H1 (cell line): Measurements from ENCODE around the gene TRIM46. TPM values are rescaled to one million over a fixed set of nuclear protein-coding genes. Genes with fewer than 3 reads are reported as not detected.
A peak's percentile ranks its signal among the peaks of the same experiment; 100 is the strongest.

Experiments used
- CTCF ChIA-PET: fragments of 300-600 bp; sonication (Branson Sonifier 250); formaldehyde crosslinking; loops from one replicate; lab custom pipeline; 2021; ENCODE audit not compliant: partially characterized antibody; lab: Charles Lee
- POLR2A ChIA-PET: fragments of 300-600 bp; sonication (Branson Sonifier 250); formaldehyde crosslinking; loops from one replicate; lab custom pipeline; 2021; ENCODE audit warnings: inconsistent platforms; ENCODE audit not compliant: partially characterized antibody; lab: Charles Lee
- DNase-seq, 2 experiments: peaks; one replicate each; pipeline versions ENCODE4 v3.0.0 to v3.0.0-alpha.2; 2010 to 2022; ENCODE audit warnings: low spot score in 2 of 2, low read depth in 1 of 2, mixed read lengths in 1 of 2
- FAIRE-seq: peaks from 2 replicates; lab custom pipeline; 2011; peaks lifted over from hg19 to GRCh38; lab: Jason Lieb, UNC
- H2AFZ ChIP-seq: 2 replicates; pipeline ENCODE4 v1.8.1; 2012; ENCODE audit warnings: low read length, inconsistent platforms
- H2AK5ac ChIP-seq: 2 replicates; pipeline ENCODE4 v1.6.1; 2013; ENCODE audit warnings: low read depth, low read length
- H2BK120ac ChIP-seq: replicated peaks from 2 replicates; pipeline ENCODE3; 2013; ENCODE audit warnings: low read depth, low read length, inconsistent platforms
- H2BK12ac ChIP-seq: 2 replicates; pipeline ENCODE4 v1.6.1; 2013; ENCODE audit warnings: low read depth, low read length
- H2BK15ac ChIP-seq: 2 replicates; pipeline ENCODE4 v1.6.1; 2013; ENCODE audit warnings: low read length
- H2BK20ac ChIP-seq: 2 replicates; pipeline ENCODE4 v1.6.1; 2013; ENCODE audit warnings: low read length
- H2BK5ac ChIP-seq: 2 replicates; pipeline ENCODE4 v1.6.1; 2013; ENCODE audit warnings: low read depth, low read length
- H3K14ac ChIP-seq: 2 replicates; pipeline ENCODE4 v1.6.1; 2013; ENCODE audit warnings: inconsistent platforms; ENCODE audit not compliant: insufficient read length
- H3K18ac ChIP-seq: 2 replicates; pipeline ENCODE4 v1.6.1; 2013; ENCODE audit warnings: low read length; ENCODE audit errors: extremely low read depth
- H3K23ac ChIP-seq: 2 replicates; pipeline ENCODE4 v1.6.1; 2013; ENCODE audit warnings: inconsistent platforms; ENCODE audit not compliant: insufficient read length
- H3K23me2 ChIP-seq: 2 replicates; pipeline ENCODE4 v1.6.1; 2013; ENCODE audit warnings: low read depth, low read length
- H3K27ac ChIP-seq: 2 replicates; pipeline ENCODE4 v1.6.1; 2011; ENCODE audit warnings: low read depth, low read length, inconsistent platforms
- H3K27me3 ChIP-seq, 4 experiments: replicated peaks in 1 of 4; 1 replicate in 1 of 4; 2 replicates in 3 of 4; pipeline versions ENCODE4 v1.6.1 to v1.8.1; 2011 to 2013; ENCODE audit warnings: low read length in 3 of 4, mild to moderate bottlenecking in 3 of 4, inconsistent platforms in 2 of 4, mixed read lengths in 2 of 4, moderate library complexity in 1 of 4; ENCODE audit not compliant: control insufficient read depth in 3 of 4, insufficient read depth in 3 of 4; ENCODE audit errors: extremely low read depth in 1 of 4
- H3K36me3 ChIP-seq, 4 experiments: 2 replicates each; pipeline versions ENCODE4 v1.6.1 to v1.8.1; 2011 to 2013; ENCODE audit warnings: mild to moderate bottlenecking in 4 of 4, low read length in 3 of 4, moderate library complexity in 2 of 4, control low read depth in 1 of 4, inconsistent platforms in 1 of 4; ENCODE audit not compliant: insufficient read depth in 4 of 4, control insufficient read depth in 2 of 4
- H3K4ac ChIP-seq: replicated peaks from 2 replicates; pipeline ENCODE3; 2013; ENCODE audit warnings: low read length, low read depth, mixed read lengths, inconsistent platforms; ENCODE audit not compliant: insufficient read length
- H3K4me1 ChIP-seq, 4 experiments: replicated peaks in 1 of 4; 1 replicate in 1 of 4; 2 replicates in 3 of 4; pipeline versions ENCODE4 v1.6.1 to v1.8.1; 2011 to 2013; ENCODE audit warnings: low read length in 3 of 4, inconsistent platforms in 2 of 4, mixed read lengths in 1 of 4; ENCODE audit not compliant: insufficient read depth in 4 of 4, control insufficient read depth in 3 of 4
- H3K4me2 ChIP-seq, 2 experiments: 2 replicates each; pipeline versions ENCODE4 v1.6.1 to v1.8.1; 2011 to 2013; ENCODE audit warnings: low read depth in 2 of 2, low read length in 2 of 2, control low read depth in 1 of 2, inconsistent platforms in 1 of 2, mild to moderate bottlenecking in 1 of 2; ENCODE audit not compliant: insufficient read depth in 1 of 2
- H3K4me3 ChIP-seq, 4 experiments: fragments of 200-600, 300-600 bp in 1 of 4; sonication (generic), shearing (Covaris generic), sonication (Bioruptor Twin) in 1 of 4; 2 replicates each; pipeline versions ENCODE4 v1.5.1 to v1.8.1; 2011 to 2016; ENCODE audit warnings: low read length in 4 of 4, low read depth in 3 of 4, control low read depth in 2 of 4, inconsistent platforms in 2 of 4, mild to moderate bottlenecking in 2 of 4, mixed read lengths in 1 of 4, moderate library complexity in 1 of 4; ENCODE audit not compliant: insufficient read depth in 2 of 4; ENCODE audit errors: extremely low read depth in 1 of 4
- H3K56ac ChIP-seq: replicated peaks from 2 replicates; pipeline ENCODE3; 2013; ENCODE audit warnings: low read depth, mild to moderate bottlenecking, mixed read lengths, low read length, inconsistent platforms; ENCODE audit not compliant: insufficient read length
- H3K79me1 ChIP-seq: 2 replicates; pipeline ENCODE4 v1.6.1; 2013; ENCODE audit warnings: low read depth, low read length, control low read depth
- H3K79me2 ChIP-seq, 2 experiments: 2 replicates each; pipeline versions ENCODE4 v1.6.1 to v1.8.1; 2012 to 2013; ENCODE audit warnings: low read length in 2 of 2, mild to moderate bottlenecking in 2 of 2, inconsistent platforms in 1 of 2; ENCODE audit not compliant: insufficient read depth in 2 of 2, control insufficient read depth in 1 of 2
- H3K9ac ChIP-seq, 4 experiments: replicated peaks in 1 of 4; 1 replicate in 1 of 4; 2 replicates in 3 of 4; pipeline versions ENCODE4 v1.6.1 to v1.8.1; 2011 to 2013; ENCODE audit warnings: low read depth in 3 of 4, low read length in 3 of 4, control low read depth in 2 of 4, mild to moderate bottlenecking in 2 of 4, moderate library complexity in 2 of 4, inconsistent platforms in 1 of 4; ENCODE audit errors: extremely low read depth in 1 of 4
- H3K9me3 ChIP-seq, 2 experiments: 2 replicates each; pipeline versions ENCODE4 v1.6.1 to v1.8.1; 2012 to 2013; ENCODE audit warnings: mild to moderate bottlenecking in 2 of 2, moderate library complexity in 2 of 2, control low read depth in 1 of 2, inconsistent platforms in 1 of 2, low read depth in 1 of 2, low read length in 1 of 2, mixed read lengths in 1 of 2; ENCODE audit not compliant: insufficient read depth in 2 of 2
- H4K20me1 ChIP-seq, 2 experiments: replicated peaks in 1 of 2; 2 replicates each; pipeline versions ENCODE3 to v1.8.1; 2011 to 2013; ENCODE audit warnings: inconsistent platforms in 2 of 2, low read length in 2 of 2, mild to moderate bottlenecking in 1 of 2; ENCODE audit not compliant: insufficient read depth in 2 of 2, control insufficient read depth in 1 of 2
- H4K5ac ChIP-seq: 2 replicates; pipeline ENCODE4 v1.6.1; 2013; ENCODE audit warnings: low read length, low read depth, mixed read lengths, inconsistent platforms; ENCODE audit not compliant: insufficient read length
- H4K8ac ChIP-seq: 2 replicates; pipeline ENCODE4 v1.8.0; 2013; ENCODE audit warnings: mild to moderate bottlenecking, moderate library complexity, low read length, inconsistent platforms; ENCODE audit not compliant: insufficient read depth; ENCODE audit errors: extremely low read depth
- H4K91ac ChIP-seq: replicated peaks from 2 replicates; pipeline ENCODE3; 2013; ENCODE audit warnings: low read length, mixed read lengths, inconsistent platforms; ENCODE audit not compliant: insufficient read length
- BCL11A ChIP-seq, 2 experiments: IDR thresholded peaks; one replicate each; pipeline ENCODE4 v1.6.1; 2011; ENCODE audit warnings: low read depth in 2 of 2, low read length in 2 of 2, mild to moderate bottlenecking in 2 of 2
- CHD1 ChIP-seq: IDR thresholded peaks from 2 replicates; pipeline ENCODE4 v1.6.1; 2012; ENCODE audit warnings: low read depth, low read length, improper control_type of control experiment
- CTCF ChIP-seq, 3 experiments: IDR thresholded peaks; 1 replicate in 2 of 3; 2 replicates in 1 of 3; pipeline versions ENCODE4 v1.5.1 to v1.6.1; 2011; ENCODE audit warnings: low read length in 3 of 3, mild to moderate bottlenecking in 3 of 3, inconsistent platforms in 2 of 3, low read depth in 1 of 3, moderate library complexity in 1 of 3; ENCODE audit not compliant: insufficient read depth in 1 of 3; ENCODE audit errors: control extremely low read depth in 1 of 3
- SP4 ChIP-seq: IDR thresholded peaks from 2 replicates; pipeline ENCODE4 v1.6.1; 2012; ENCODE audit warnings: low read length, inconsistent platforms
- ZNF274 ChIP-seq: IDR thresholded peaks from 2 replicates; pipeline ENCODE4 v1.7.0; 2012; ENCODE audit warnings: low read length, borderline replicate concordance; ENCODE audit errors: extremely low read depth
- WGBS, 2 experiments: shearing (Covaris generic) in 1 of 2; methylation state at CpG; one replicate each; pipeline versions ENCODE4 v1.1.6 to v1.1.7; 2013 to 2015; ENCODE audit warnings: low lambda C conversion rate in 2 of 2, mixed read lengths in 2 of 2, inconsistent platforms in 1 of 2, low coverage in 1 of 2, missing lambda C conversion rate in 1 of 2; ENCODE audit not compliant: insufficient replicate concordance in 2 of 2, insufficient coverage in 1 of 2, insufficient read length in 1 of 2; ENCODE audit errors: extremely low coverage in 1 of 2, missing lambda C conversion rate in 1 of 2; 5-methylcytosine and 5-hydroxymethylcytosine counted together
- polyA plus RNA-seq, 7 experiments: library from polyadenylated mRNA; depleted of rRNA in 3 of 7; stranded (reverse) in 5 of 7; unstranded in 2 of 7; fragments of >200 nt in 5 of 7; fragments of 200-250 nt in 2 of 7; gene quantifications; 1 replicate in 5 of 7; 2 replicates in 1 of 7; 4 replicates in 1 of 7; pipeline versions ENCODE4 v1.2.1 to v1.2.3, GENCODE V29; 2011 to 2013; ENCODE audit warnings: missing spikeins in 2 of 7, mixed read lengths in 2 of 7
- total RNA-seq: library from RNA; stranded (reverse); fragmentation: NEBNext Ultra II Directional; extraction: Animal tissue kit (Norgen Biotek cat#: 25700); gene quantifications from 2 replicates; pipeline ENCODE4 v1.2.1, GENCODE V29; 2021

TRIM46 gene
- total and polyA plus RNA-seq, 2 of the 8 experiments (the other 6 are each of a cell fraction or from before 2014, with no cell fraction given) = 15.5 to 21.6 TPM

- Histone ChIP-seq H4K91ac (peak overlapping the region; percentile 5), H3K4ac (no peak overlapping the region), H3K4me2 (0 out of 4 replicates have a peak overlapping the region, but pooled peaks of 1 of the 2 experiments have one; percentile 54), H3K9me3 (no peaks in the 10 kb centered on the region), H3K27ac (no peak overlapping the region), H3K18ac (no peak overlapping the region; the same call in 1 of the 2 replicates), H3K36me3 (peaks cover 0 to 15% (median 7%) of the 10 kb centered on the region in 4 experiments; a peak in 6 of 8 replicates), H3K9ac (no peak overlapping the region), H2BK120ac (no peak overlapping the region), H3K4me1 (peaks cover 4 to 20% (median 11%) of the 10 kb centered on the region in 4 experiments), H2BK12ac (no peak overlapping the region), H2AK5ac (0 out of 2 replicates have a peak overlapping the region, but pooled peaks have one; percentile 24), H3K23ac (no peak overlapping the region), H3K27me3 (no peaks in the 10 kb centered on the region), H3K23me2 (no peaks in the 10 kb centered on the region; the same call in 1 of the 2 replicates), H2BK15ac (no peak overlapping the region), H4K5ac (no peak overlapping the region), H2AFZ (no peak overlapping the region), H3K79me1 (no peaks in the 10 kb centered on the region), H2BK5ac (peak overlapping the region; percentile 60), H4K20me1 (no peaks in the 10 kb centered on the region), H2BK20ac (no peak overlapping the region), H3K4me3 (no peak overlapping the region), H4K8ac (no peak overlapping the region; the same call in 1 of the 2 replicates), H3K79me2 (no peaks in the 10 kb centered on the region), H3K56ac (no peak overlapping the region), H3K14ac (no peak overlapping the region)
- ChIA-PET POLR2A (interaction anchor here (1.0 to 20.5 kb wide), 7 partner anchors 7 to 122 kb away, joined by 3 to 512 read pairs (median 3); partner anchors contain the start of genes KRTCAP2, MTX1, THBS3 and TRIM46), CTCF (interaction anchor here (0.9 to 6.1 kb wide), 8 partner anchors 8 to 65 kb away, joined by 3 to 38 read pairs (median 5); partner anchors contain the start of gene KRTCAP2)
- no peak for TF ChIP-seq BCL11A (IDR thresholded peaks at IDR 0.05; ENCODE audit: low read depth in 2 of 2, low read length in 2 of 2)
- TF ChIP-seq CHD1 = no peak
- no peak for TF ChIP-seq ZNF274
- peak in 1 of 3 experiments; percentile 27; a peak in 1 of 4 replicates for TF ChIP-seq CTCF (IDR thresholded peaks at IDR 0.05; ENCODE audit: control extremely low read depth in 1 of 3, insufficient read depth in 1 of 3, low read depth in 1 of 3, low read length in 3 of 3)
- no peak for TF ChIP-seq SP4
- FAIRE-seq (no peak), DNase-seq (no peak)
- WGBS, 2 experiments = 80% methylated on average over 21 of the region's 21 CpGs; no CpG with 5 or more reads in 1 of the 2 experiments
These were observed 11.5 kb downstream of the TRIM46 start for GRCh38 chr1:155184835-155185782.
